Brain microvascular endothelial cell (primary cell): ENCODE measurements around the gene RALGAPA2.

Experiments
- DNase-seq: peaks from one replicate; pipeline ENCODE4 v3.0.0-alpha.2; 2020
- H3K27ac ChIP-seq: fragments of 250-450 bp; sonication (Bioruptor Pico); 2 replicates; pipeline ENCODE4 v1.5.1; 2020; ENCODE audit warnings: mild to moderate bottlenecking, moderate library complexity
- H3K27me3 ChIP-seq: fragments of 250-450 bp; sonication (Bioruptor Pico); replicated peaks from 2 replicates; pipeline ENCODE4 v1.5.1; 2020; ENCODE audit warnings: mild to moderate bottlenecking
- H3K36me3 ChIP-seq: fragments of 250-450 bp; sonication (Bioruptor Pico); replicated peaks from 2 replicates; pipeline ENCODE4 v1.5.1; 2020; ENCODE audit warnings: mild to moderate bottlenecking
- H3K4me3 ChIP-seq: 2 replicates; pipeline ENCODE4 v1.5.1; 2011; ENCODE audit warnings: low read depth, mild to moderate bottlenecking, control low read depth, low read length, moderate library complexity
- in situ Hi-C: cut with HindIII; loops from 2 replicates; pipeline ENCODE4 v1.10.0; 2017; ENCODE audit warnings: low sequenced_read_pairs, low pct_ligation_motif_present
- TF ChIP-seq, protein P1 (sequence below): IDR thresholded peaks from 2 replicates; pipeline ENCODE4 v1.5.1; 2011; ENCODE audit warnings: low read depth, mild to moderate bottlenecking, moderate library complexity, low read length, control low read depth, inconsistent platforms; ENCODE audit errors: missing control alignments

RALGAPA2 gene

DNA sequence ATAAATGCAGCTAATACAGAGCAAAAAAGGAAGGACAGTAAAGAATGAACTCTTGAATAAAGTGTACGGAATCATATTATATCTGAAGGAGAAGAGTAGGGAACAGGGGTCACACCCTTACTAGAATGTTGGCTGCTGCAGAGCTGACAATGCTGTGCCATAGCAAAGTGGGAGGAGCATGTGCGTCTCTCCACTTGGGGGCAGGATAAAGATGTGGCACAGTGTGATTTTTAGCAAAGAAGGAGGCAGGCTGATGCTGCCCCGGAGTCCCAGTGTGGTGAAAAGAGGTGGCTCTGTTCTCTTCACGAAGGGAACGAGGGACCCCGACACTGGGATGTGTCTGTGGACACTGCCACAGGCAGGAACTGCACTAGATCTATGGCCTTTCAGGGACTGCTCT lies 277.0 kb downstream of the RALGAPA2 start:
- no peaks in the 10 kb centered on the region for H3K36me3 ChIP-seq
- in situ Hi-C loops: no loop called here
- TF ChIP-seq, protein P1, sequence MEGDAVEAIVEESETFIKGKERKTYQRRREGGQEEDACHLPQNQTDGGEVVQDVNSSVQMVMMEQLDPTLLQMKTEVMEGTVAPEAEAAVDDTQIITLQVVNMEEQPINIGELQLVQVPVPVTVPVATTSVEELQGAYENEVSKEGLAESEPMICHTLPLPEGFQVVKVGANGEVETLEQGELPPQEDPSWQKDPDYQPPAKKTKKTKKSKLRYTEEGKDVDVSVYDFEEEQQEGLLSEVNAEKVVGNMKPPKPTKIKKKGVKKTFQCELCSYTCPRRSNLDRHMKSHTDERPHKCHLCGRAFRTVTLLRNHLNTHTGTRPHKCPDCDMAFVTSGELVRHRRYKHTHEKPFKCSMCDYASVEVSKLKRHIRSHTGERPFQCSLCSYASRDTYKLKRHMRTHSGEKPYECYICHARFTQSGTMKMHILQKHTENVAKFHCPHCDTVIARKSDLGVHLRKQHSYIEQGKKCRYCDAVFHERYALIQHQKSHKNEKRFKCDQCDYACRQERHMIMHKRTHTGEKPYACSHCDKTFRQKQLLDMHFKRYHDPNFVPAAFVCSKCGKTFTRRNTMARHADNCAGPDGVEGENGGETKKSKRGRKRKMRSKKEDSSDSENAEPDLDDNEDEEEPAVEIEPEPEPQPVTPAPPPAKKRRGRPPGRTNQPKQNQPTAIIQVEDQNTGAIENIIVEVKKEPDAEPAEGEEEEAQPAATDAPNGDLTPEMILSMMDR: no peak
- H3K27me3 ChIP-seq: no peaks in the 10 kb centered on the region
- no peak for DNase-seq
- no peak overlapping the region for H3K27ac ChIP-seq
- no peak overlapping the region for H3K4me3 ChIP-seq

DNA sequence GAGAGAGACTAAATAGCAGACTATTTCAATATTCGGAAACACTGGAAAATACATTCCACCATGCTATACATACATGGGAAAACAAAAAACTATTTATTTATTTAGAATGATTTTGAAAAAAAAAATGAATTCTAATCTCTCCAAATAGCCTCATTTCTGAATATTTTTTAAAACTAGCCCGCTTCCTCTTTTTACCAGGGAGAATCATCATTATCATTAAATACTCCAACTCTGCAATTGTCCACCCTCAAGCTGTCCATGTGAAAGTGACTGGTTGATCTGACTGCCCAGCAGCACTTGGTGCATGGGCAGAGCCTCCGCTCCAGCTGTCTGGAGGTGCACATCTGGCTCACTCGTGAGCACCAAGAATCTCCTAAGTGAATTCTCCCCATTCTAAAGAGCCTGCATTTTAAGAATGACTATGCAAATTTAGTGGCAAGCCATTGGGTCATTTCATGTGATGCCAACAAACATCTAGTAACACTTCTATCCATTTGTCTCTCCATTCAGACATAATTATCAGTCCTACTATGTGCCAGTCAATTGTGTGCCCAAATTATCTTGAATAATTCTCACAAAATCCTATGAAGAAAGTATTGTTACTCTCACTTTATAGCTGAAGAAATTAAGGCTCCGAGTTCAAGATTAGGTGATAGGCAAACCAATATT lies 279.7 kb downstream of the RALGAPA2 start:
- no peaks in the 10 kb centered on the region for H3K36me3 ChIP-seq
- no peak overlapping the region for H3K4me3 ChIP-seq
- in situ Hi-C loops: no loop called here
- TF ChIP-seq, protein P1: no peak
- H3K27me3 ChIP-seq: no peaks in the 10 kb centered on the region
- no peak for DNase-seq
- no peak overlapping the region for H3K27ac ChIP-seq

DNA sequence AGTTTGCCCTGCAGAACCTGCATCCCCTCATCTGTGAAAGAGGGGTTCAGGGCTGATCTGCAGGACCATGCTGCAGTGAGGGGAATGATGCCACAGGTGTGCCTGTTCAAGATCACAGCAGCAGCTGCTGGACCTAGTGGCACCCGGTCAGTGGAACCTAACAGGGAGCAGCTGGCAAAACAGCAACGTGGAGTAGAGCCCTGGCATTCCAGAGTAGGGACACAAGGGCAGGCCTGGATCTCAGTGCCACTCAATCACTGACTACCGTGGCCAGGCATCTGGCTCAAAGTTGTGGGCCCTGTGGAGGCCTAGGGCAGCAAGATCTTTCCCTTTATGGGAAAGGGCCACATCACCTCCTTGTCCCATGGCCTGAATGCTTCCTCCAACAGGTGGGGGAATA lies 282.4 kb downstream of the RALGAPA2 start:
- Histone ChIP-seq H3K27me3 (no peaks in the 10 kb centered on the region), H3K27ac (no peak overlapping the region), H3K4me3 (no peak overlapping the region), H3K36me3 (no peaks in the 10 kb centered on the region)
- in situ Hi-C loops: no loop called here
- no peak for DNase-seq
- TF ChIP-seq, protein P1: no peak

DNA sequence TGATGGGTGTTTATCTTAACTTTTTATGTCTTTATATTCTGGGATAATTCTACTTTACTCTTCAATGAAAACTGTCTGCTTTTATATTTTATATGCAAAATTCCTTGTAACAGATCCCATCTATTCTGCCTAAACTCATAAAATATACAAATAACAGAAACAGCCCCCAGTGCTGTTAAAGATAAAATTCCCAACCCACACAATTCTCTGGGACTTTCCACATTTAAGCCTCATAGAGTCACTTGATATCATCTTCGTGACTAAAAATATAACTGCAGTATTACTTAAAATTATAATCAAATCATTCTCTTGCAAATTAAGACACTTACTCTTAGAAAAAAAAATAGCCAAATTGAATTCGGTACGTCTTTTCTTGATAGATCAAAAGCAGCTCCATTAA lies 284.4 kb downstream of the RALGAPA2 start:
- Histone ChIP-seq H3K27ac (no peak overlapping the region), H3K27me3 (no peaks in the 10 kb centered on the region), H3K36me3 (no peaks in the 10 kb centered on the region), H3K4me3 (no peak overlapping the region)
- in situ Hi-C loops: no loop called here
- no peak for DNase-seq
- TF ChIP-seq, protein P1: no peak

DNA sequence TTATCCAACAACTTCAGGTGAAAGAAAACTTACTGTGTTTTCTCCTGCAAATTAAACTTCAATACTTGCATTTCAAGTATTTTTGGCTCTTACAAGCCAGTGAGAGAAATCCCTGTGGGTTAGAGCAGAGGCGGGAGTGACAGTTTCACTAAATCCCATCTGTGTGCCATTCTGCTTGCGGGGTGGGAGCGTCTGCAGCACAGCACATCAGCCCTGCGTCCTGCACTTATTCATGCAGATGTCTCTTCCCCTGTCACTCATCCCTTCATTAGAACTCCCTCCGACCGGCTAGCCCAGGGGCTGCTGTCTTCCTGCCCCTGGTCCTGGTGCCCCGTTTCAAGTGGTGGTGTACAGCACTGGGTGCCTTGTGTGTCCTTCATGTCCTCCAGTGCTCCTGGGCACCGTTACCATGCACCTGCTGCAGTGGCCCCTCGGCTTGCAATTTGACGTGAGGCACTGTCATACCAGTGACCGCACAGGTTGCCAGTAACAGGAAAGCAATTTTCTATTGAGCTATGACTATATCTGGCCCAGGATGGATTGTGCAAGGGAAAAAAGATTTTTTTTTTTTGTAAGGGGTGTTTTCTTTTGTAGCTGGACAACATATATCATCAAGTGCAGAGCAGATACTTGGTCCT lies 285.1 kb downstream of the RALGAPA2 start:
- H3K27ac ChIP-seq: no peak overlapping the region
- DNase-seq: no peak
- TF ChIP-seq, protein P1: no peak
- no peak overlapping the region for H3K4me3 ChIP-seq
- no peaks in the 10 kb centered on the region for H3K36me3 ChIP-seq
- in situ Hi-C loops: no loop called here
- H3K27me3 ChIP-seq: no peaks in the 10 kb centered on the region

DNA sequence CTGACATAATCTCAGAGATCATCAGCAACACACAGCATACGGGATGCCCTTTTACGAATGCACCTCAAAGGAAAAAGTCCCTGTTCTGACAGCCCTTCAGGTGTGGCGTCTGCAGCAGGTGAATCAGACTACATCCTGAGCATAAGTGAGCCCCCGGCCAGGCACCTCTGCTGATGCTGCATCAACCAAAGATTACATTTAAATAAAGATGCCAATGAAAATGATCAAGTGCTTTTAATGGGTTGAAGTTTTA lies 285.9 kb downstream of the RALGAPA2 start:
- DNase-seq: no peak
- Histone ChIP-seq H3K36me3 (no peaks in the 10 kb centered on the region), H3K27ac (no peak overlapping the region), H3K27me3 (no peaks in the 10 kb centered on the region), H3K4me3 (no peak overlapping the region)
- in situ Hi-C loops: no loop called here
- TF ChIP-seq, protein P1: no peak
